HTR-8/SVneo (cell line): ENCODE measurements around the gene TMTC1.

Experiments
- DNase-seq: peaks from one replicate; pipeline ENCODE4 v3.0.0; 2011; ENCODE audit warnings: low spot score, mixed read lengths; ENCODE audit not compliant: insufficient read length
- FAIRE-seq: peaks from 2 replicates; lab custom pipeline; 2011; peaks lifted over from hg19 to GRCh38; lab: Jason Lieb, UNC

TMTC1 gene

DNA sequence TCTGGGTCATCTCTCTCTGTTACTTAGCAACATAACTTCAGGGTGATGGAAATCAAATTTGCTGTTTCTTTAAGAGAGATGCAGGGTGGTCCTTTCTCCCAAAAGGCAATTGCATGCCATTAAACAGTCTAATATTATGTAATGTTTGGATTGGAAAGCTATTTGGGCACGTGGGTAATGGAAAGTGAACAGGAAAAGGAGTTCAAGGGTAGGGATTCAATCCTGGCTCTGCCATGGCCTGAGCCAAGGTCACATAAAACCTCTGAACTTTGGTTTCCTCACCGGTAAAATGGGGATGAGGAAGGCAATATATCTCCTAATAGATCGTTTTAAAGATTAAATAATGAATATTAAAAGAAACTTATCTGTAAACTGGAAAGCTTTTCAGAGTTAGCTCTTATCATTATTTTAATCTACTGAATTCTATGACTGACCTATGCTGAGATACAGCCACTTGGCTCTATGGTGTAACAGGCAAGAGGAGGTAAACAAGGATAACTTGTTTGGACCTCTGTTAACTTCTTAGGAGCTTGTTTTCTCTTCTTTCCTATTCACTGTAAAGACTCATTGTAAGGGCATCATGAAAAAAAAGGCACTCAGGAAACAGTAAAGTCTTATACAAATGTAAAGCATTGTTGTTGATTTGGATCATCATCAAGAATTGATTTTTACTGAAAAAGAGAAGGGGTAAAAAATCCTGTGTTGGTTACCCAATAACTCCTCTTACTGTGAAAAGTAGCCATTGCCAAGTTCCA is 230.6 kb downstream of the TMTC1 start:
- FAIRE-seq (no peak), DNase-seq (no peak)

DNA sequence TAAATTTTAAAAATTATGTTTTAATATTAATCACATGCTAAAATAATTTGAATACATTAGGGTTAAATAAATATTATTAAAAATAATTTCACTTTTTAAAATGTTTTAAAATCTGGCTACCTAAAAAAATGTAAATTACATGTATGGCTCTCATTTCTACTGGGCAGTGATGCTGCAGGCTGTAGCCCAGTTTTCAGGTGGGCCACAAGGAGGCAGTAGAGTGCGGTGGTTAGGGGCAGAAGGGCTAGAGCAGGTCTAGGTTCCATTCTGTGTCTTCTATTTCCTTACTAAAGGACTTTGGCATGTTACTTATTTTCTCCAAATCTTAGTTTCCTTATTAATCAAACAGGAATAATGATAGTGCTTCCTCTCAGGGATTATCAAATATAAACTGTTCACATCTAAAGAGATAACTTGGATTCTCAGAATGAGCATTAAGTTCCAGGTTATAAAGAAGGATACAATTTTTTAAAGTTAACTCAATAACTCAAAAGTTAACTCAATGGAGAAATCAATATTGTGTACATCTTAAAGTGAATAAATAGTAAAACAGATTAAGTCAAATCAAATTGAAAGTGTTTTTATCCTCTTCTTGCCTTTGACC is 231.3 kb downstream of the TMTC1 start:
- no peak for DNase-seq
- no peak for FAIRE-seq

DNA sequence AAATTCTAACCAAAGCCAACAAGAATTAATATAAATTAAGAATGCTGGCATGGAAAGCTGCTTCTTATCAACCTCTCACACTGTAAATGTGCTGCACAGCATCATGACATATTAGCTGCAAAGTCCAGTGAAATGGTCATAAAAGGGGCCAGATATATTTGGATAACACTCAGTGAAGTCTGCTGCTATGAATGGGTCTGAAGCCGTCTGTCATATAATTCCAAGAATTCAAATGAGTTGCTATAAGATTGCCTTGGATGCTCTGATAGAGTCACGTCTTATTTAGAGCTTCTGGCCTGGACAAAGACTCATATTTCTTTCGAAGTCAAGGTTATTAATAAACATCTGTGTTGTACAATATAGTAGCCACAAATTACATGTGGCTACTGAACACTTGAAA is 231.9 kb downstream of the TMTC1 start:
- no peak for DNase-seq
- no peak for FAIRE-seq

DNA sequence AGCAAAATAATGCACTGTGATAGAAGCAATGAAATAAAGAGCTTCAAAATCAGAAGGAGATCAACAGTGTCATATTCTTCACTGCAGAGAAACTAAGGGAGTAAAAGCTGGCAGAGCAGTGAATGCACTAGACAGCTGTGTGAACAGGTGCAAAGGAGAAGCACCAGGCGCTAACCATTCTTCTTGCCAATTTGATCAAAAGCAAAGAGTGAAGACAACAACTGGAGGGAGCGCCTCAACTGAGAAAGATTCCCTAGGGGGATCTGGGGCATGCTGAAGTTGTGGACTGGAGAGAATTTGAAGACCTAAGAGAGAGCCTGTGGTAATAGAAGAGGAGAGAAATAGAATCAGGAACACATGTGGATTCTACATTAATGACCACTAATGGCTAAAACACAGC is 235.9 kb downstream of the TMTC1 start:
- DNase-seq (no peak), FAIRE-seq (no peak)

DNA sequence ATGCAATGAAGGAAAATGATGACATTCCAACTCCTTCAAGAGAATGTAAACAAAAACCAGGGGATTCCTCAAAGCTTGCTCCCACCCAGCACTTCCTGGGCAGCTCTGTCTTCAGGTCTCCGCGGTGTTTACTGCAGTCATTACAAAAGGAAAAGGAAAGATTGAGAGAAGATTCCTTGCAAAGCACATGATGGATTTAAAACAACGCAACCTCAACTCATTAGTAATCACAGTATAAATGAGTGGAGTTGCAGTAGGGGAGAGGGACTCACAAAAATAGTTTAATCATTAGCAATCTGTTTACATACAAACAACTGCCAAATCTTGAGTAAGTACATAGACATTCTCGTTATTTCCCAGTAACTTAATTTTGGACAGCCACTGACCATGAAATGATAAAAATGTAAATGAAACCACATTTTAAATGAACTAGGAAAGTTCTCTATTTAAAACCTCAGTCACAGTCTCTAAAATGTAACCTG is 236.6 kb downstream of the TMTC1 start:
- no peak for DNase-seq
- FAIRE-seq, result no peak

DNA sequence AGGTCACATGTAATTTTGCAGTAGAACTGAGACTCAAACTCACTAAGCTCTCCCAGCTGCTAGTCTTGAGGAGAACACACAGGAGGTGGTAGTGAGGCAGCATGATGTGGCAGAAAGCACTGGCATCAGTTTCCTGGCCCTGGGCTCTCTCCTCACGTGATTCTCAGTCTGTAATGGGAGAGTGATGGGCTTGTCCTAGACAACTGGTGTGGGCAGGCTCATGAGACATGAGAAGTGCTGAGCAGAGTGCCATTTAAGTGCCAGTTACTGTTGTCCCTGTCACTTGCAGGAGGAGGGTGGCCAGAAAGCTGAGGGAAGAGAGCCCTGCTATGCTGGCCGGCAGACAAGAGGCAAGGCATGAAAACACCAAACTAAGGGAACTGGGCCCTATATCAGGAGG is 237.7 kb downstream of the TMTC1 start:
- no peak for DNase-seq
- no peak for FAIRE-seq

DNA sequence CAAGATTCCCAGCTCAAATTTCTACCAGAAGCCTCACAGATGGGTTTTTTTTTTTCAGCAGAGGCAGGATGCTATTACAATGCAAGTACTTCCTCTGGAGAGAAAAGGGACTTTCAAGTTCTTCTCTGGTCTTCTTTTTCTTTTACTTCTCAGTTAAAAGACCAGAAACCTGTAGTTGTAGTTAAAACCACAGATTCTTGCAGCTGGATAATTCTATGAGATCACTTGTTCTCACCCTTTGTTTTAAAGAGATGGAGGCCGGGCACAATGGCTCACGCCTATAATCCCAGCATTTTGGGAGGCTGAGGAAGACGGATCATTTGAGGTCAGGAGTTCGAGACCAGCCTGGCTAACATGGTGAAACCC is 238.7 kb downstream of the TMTC1 start:
- FAIRE-seq, result no peak
- no peak for DNase-seq

DNA sequence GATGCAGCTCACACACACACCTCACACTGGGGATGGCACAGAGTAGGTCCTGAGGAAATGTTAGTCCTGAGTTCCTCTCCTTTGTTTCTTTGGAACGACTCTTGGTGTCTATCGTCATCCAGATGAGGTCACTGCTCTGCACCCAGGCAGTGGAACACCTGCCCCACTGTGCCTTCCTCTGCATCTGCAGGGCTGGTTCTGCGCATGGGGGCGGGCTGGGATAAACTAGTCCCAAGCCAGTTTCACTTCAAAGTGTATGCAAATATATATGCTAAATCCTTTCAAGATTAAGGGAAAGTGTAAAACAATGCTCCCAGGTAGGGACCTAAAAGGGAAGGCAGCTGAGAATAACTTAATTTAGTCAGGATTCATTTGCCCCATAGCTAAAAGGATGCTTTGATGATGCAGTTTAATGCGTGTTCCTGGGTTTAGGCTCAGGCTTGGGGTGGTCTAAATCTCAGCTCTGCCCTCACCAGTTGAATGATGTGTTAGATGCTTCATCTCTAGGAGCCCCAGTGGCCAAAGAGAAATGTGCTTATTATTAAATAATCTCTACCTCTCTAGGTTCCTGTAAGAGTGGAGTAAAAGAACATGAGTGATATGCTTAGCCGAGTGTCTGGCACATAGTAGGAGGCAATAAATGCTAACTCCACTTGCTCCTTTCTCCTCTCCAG is 239.2 kb downstream of the TMTC1 start:
- no peak for FAIRE-seq

DNA sequence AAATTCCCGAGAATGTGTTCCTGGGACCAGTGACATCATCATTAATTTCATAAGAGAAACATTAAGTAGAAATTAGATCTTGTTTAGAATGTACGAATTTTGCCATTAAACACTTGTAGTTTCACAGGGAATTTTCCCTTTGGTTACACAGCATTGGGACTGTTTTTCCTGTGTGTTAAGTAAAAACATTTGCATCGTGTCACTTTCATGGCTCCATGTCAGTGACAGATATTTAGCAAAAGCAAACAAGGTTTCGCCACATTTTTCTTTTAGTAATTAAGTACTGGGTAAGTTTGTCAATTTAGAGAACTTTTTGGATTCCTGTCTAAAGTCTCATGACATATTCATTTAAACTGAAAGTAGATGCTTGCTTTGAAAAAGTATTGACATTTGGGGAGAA is 240.7 kb downstream of the TMTC1 start:
- DNase-seq (no peak), FAIRE-seq (no peak)

More for the DNA sequence above, 239.2 kb downstream of the TMTC1 start:
- DNase-seq, result no peak

DNA sequence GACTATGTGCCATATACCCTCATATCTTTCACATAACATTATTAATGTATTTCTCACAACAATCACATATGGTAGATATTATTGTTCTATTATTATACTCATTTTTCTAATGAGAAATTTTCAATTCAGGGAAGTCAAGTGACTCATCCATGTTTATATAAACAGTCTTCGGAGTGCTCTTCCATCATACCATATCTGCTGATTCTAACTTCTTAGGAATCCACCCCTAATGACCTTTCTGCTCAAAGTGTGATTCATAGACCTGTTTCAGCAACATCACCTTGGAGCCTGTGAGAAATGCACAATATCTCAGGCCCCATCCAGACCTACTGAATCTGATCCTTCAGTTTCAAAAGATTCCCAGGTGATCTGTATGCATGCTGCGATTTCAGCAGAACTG is 246.4 kb downstream of the TMTC1 start:
- FAIRE-seq, result no peak
- DNase-seq, result no peak

DNA sequence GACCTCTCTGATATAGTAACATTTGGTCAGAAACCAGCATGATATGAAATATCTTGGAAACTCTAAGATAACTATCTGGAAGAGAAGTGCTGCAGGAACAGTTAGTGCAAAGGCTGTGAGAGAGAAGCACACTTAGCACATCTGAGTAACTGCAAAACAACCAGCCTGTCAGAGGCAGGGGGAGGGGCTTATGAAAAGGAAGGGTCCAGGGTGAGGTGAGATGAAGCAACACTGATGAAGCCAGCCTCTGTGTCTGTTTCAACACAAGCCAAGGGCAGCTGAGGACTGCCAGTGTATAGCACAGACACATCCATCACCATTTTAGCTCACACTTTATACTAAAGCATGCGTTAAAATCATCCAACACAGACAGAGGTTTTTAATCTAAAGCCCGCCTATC is 248.8 kb downstream of the TMTC1 start:
- FAIRE-seq (no peak), DNase-seq (no peak)

DNA sequence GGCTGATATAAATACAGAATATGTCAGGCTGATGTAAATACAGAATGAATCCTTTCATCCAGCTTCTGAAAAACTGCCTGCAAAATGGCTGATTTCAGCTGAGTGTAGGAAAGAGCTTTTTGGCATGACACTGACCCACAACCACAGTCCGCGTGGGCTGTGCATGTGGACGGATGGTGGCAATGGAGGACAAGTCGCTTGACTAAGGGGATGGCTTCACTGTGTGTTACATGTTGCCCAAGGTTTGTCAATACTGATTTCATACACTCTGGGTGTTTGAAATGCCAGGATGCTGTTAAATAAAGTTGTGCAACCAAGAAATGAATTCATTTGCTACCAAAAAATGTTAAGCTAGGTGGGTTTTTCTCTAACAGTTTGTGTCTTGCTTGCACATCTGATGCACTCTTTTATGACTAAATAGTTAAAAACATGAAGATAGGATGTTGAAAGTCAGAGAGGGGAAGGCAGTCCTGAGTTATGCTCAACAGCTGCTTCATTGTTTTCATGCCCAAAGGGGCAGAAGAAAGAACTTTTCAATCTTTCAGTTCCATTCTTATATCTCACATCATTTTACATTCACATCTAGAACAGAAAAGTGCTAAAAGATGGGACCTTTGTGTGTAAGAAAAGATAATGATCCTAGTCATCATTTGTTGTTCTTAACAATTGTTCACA is 249.8 kb downstream of the TMTC1 start:
- DNase-seq, result no peak
- no peak for FAIRE-seq

DNA sequence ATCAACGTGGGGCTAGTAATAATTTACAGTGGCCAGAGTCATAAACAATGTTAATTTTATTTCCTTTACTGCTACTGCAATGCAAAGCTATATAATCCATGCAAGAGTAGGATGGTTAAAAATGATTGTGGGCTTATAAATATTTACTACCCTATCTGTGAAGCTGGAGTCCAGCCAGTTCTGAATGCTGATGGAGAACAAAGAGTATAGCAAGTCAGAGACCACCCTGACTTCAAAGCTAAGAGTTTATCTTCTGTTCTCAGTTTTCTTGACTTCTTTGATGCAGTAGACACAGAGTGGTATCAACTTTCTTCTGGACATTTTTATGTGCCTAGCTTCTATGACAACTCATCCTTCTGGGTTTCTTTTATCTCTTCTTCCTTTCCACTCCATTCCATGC is 252.3 kb downstream of the TMTC1 start:
- FAIRE-seq (no peak), DNase-seq (no peak)

DNA sequence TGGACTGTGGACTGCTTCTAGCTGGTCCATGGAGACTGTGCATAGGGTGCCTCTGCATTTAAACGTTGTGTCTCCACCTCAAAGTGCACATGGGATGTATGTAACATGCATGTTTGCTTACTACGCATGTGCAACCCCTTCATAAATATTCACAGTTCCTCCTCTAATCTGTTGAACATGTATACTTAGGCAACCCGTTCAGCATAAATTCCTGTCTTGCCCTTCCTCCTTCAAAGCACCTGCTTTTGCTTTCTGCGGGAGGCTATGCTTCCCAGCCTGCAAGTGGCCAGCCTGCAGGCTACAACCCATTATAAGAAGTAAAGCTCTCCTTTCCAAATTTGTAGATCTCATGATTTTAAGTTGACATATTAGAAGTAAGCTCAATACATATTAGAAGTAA is 253.3 kb downstream of the TMTC1 start:
- FAIRE-seq (no peak), DNase-seq (no peak)

DNA sequence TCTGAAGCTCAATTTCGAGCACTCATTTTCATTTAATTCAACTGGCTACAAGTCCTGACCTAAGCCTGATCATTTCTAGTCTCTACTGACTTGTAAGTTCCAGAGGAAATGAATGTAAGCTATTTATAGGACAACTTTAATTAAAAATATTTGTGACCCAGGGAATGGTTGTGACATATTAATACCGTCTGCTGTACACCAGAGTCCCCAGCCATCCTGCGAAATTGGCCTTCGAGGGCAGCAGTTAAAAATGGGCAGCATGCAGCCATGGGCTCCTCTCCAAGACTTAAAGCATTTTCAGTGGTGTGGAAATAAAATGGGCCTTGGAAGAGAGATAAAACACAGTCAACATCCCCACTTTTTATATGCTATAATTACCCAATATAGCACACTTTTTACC is 255.6 kb downstream of the TMTC1 start:
- no peak for FAIRE-seq
- no peak for DNase-seq

DNA sequence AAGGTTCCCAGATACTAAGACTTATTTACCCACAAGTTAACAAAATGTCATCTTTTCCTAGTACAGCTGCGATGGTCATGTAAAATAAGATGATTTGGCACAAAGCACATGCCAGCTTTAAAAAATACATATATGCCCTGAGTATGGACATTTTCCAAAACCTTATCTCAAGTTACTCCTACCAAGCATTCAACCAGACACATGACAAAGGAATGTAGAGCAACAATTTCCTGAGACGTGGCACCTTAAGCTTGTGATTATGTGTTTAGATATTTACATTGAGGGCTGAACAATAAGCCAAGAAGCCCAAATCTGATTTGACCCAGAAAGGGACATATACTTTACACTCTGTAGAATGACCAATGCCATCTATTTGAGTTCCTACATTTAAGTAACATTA is 261.8 kb downstream of the TMTC1 start:
- FAIRE-seq (no peak), DNase-seq (no peak)

DNA sequence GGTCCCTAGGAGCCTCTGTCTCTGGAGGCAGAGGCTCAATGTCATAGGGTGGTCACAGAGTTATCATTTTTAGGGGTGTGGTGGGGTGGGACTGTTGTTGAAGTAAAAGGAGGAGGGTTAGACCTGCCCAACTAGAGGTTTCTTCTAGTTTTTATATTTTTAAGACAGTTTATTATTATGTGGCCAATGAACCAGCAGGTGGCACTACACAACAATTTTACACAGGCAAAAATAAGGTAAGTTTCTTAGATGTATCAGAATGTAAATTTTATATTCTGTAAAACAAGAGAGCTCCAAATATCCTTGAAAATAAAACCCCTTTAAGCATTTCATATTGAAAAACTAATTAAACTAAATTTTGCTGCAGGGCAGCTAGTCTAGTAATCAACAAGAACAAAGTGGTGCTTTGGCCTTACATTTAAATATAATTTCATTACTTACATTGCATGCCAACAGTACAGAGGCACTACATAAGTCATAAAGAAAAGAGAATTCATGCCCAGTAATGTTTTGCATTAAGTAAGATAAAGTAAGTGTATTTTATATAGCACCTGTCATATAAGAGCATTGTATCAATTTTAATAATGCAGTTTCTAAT is 264.1 kb downstream of the TMTC1 start:
- peak; percentile 2 for DNase-seq
- FAIRE-seq, result no peak

DNA sequence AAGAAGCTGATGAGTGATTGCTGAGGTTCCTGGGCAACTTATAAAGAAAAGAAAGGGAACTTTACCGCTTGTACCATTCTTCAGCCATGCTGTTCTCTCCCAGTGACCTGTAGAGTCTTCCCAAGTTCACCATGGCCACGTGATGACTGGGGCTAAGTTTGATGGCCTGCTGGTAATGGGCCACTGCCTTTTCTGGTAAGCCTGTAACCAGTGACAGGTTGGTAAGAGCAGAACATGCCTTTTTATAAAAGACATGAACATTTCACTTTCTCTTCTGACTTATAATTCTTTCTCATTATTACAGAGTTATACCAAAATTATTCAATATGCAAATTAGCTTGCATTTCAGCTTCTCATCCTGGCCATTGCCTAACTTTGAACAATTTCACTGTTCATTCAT is 265.3 kb downstream of the TMTC1 start:
- FAIRE-seq (no peak), DNase-seq (no peak)

DNA sequence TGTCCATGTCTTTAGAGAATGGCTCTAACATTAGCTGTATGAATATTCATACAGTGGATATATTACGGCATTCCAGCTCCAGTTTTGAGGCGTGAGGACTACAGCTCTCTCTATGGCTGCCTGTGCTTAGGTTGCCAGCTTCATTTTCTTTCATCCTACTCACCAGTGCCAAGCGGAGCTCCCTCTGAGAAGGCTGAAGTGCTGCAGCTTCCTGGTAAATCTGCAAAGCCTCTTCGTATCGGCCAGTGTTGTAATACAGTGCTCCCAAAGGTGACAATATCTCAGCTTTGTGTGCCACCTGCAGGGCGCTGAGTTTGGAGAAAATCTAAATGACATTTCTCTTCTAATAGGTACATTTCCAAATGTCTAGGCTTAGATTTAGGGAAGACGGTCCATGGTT is 266.5 kb downstream of the TMTC1 start:
- FAIRE-seq (no peak), DNase-seq (no peak)

DNA sequence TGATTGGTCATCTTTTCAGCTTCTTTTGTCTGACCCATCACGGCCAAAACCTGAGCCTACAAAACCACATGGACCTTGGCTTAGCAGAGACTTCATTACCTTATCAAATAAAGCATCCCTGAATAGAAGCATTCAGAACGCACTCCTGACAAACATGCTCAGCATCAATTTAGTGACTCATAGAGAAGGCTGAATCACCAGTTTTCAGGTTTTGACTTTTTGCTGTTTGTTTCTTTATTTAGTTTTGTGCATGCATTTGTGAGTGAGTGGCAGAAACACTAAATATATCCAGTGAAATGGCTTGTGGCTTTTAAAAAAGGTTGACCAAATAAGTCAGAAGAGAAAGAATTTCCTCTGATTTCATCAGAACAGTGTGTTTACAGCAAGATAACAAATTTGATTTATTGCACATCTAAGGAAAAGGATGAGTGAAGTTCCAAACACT is 267.3 kb downstream of the TMTC1 start:
- FAIRE-seq (no peak), DNase-seq (no peak)
